ENCODE measurements around the gene SCYGR8.
"Not testable (repeated sequence)": the region's sequence is repeated elsewhere in the genome, so short reads cannot be mapped to it uniquely, and the experiment has no call there.

SCYGR8 gene

GRCh38 chr2:227724394-227725039 lies 21.2 kb upstream of the SCYGR8 start, which contains the start of gene SCYGR6:
SCYGR6 (minus strand) TSS chr2:227724757; CDS start chr2:227724757, 0 bp downstream.
- TF ChIP-seq CTCF (IDR thresholded peaks at IDR 0.05; ENCODE audit: low read depth, low read length), result no peak
- no peak for DNase-seq (ENCODE audit: extremely low read depth, low read depth)

- no peak for DNase-seq (ENCODE audit: extremely low read depth, low read depth)
- TF ChIP-seq CTCF (IDR thresholded peaks at IDR 0.05; ENCODE audit: low read depth, low read length), result no peak
Measured at GRCh38 chr2:227728035-227728434, 17.7 kb upstream of the SCYGR8 start, which contains the start of gene SCYGR7. SCYGR7 (plus strand) TSS chr2:227728335; CDS start chr2:227728335, 0 bp downstream.

GRCh38 chr2:227739351-227739750 lies 6.3 kb upstream of the SCYGR8 start:
- DNase-seq (ENCODE audit: extremely low read depth, low read depth), result no peak
- no peak for TF ChIP-seq CTCF (IDR thresholded peaks at IDR 0.05; ENCODE audit: low read depth, low read length)

- not testable (repeated sequence) for DNase-seq (ENCODE audit: extremely low read depth, low read depth)
Measured at GRCh38 chr2:227740705-227741104, 5.0 kb upstream of the SCYGR8 start.

GRCh38 chr2:227748079-227748478 lies 2.4 kb downstream of the SCYGR8 start:
- peak; percentile 12 for TF ChIP-seq CTCF (IDR thresholded peaks at IDR 0.05; ENCODE audit: low read depth, low read length)
- DNase-seq (ENCODE audit: extremely low read depth, low read depth), result no peak

- DNase-seq (ENCODE audit: extremely low read depth, low read depth), result not testable (repeated sequence)
Measured at GRCh38 chr2:227756261-227756660, 10.6 kb downstream of the SCYGR8 start.

GRCh38 chr2:227759411-227760118 lies 13.9 kb downstream of the SCYGR8 start:
- DNase-seq (ENCODE audit: extremely low read depth, low read depth), result no peak

More at GRCh38 chr2:227759411-227760118, 13.9 kb downstream of the SCYGR8 start:
- TF ChIP-seq CTCF (IDR thresholded peaks at IDR 0.05; ENCODE audit: low read depth, low read length), result no peak
